Testis (tissue), 3 donors: ENCODE data around the gene HSP90B1. TPM values are rescaled to one million over a fixed set of nuclear protein-coding genes. Genes with fewer than 3 reads are reported as not detected.

ENCODE experiments used
- DNase-seq: peaks from one replicate; pipeline ENCODE4 v3.0.0-alpha.2; 2019
- H3K27ac ChIP-seq, 2 donors: fragments of 200-600 bp; sonication (generic); one replicate each; pipeline ENCODE4 v1.5.1; 2019
- H3K27me3 ChIP-seq: fragments of 200-600 bp; sonication (generic); one replicate; pipeline ENCODE4 v1.5.1; 2019
- H3K36me3 ChIP-seq: fragments of 200-600 bp; sonication (generic); one replicate; pipeline ENCODE4 v1.5.1; 2017; ENCODE audit warnings: low read depth; ENCODE audit errors: missing control alignments
- H3K4me1 ChIP-seq: fragments of 200-600 bp; sonication (generic); one replicate; pipeline ENCODE4 v1.5.1; 2019
- H3K4me3 ChIP-seq, 2 donors: fragments of 200-600 bp; sonication (generic); one replicate each; pipeline ENCODE4 v1.5.1; 2017 to 2019
- H3K9me3 ChIP-seq: fragments of 200-600 bp; sonication (generic); one replicate; pipeline ENCODE4 v1.5.1; 2017
- CTCF ChIP-seq, 3 experiments: fragments of 450-650 bp in 2 of 3; fragments of 200-600 bp in 1 of 3; sonication (generic) in 1 of 3; IDR thresholded peaks; one replicate each; pipeline ENCODE4 v1.5.1; 2016 to 2019; ENCODE audit warnings: antibody characterized with exemption in 3 of 3, mild to moderate bottlenecking in 2 of 3, moderate library complexity in 1 of 3
- POLR2A ChIP-seq: fragments of 450-650 bp; IDR thresholded peaks from one replicate; pipeline ENCODE4 v1.6.1; 2017; ENCODE audit warnings: antibody characterized with exemption, mild to moderate bottlenecking, moderate library complexity
- WGBS, 2 donors: methylation state at CpG; one replicate each; pipeline ENCODE4 v1.1.5; 2018; 5-methylcytosine and 5-hydroxymethylcytosine counted together
- intact Hi-C: fragments of 100-400 bp; cut with DNase I; formaldehyde crosslinking; loops from one replicate; pipeline ENCODE4 v1.15.1; 2023; ENCODE audit warnings: low total_unique reads
- polyA plus RNA-seq: library from polyadenylated mRNA; stranded (reverse); fragments of 350-450 nt; fragmentation: Illumina TruSeq; extraction: RNeasy Lipid Tissue Mini Kit (QIAGEN cat#74804); gene quantifications from one replicate; pipeline ENCODE4 v1.2.3, GENCODE V29; 2014; ENCODE audit warnings: low read depth, low replicate concordance; ENCODE audit not compliant: insufficient read depth
- total RNA-seq, 2 donors: library from RNA; depleted of rRNA; stranded (reverse); fragments of >200 nt; gene quantifications; one replicate each; pipeline ENCODE4 v1.2.3, GENCODE V29; 2016

HSP90B1 gene
- total and polyA plus RNA-seq, 3 donors from 2014 or later, result 257 to 265 (median 259) TPM

- 29 to 47% methylated on average over 3 to 4 of the region's 4 CpGs for WGBS, 2 donors
- H3K27me3 ChIP-seq, result no peaks in the 10 kb centered on the region
- H3K27ac ChIP-seq, result no peak overlapping the region
- no peaks in the 10 kb centered on the region for H3K4me1 ChIP-seq
- no peak overlapping the region for H3K4me3 ChIP-seq
- intact Hi-C loops, result no loop called here
- DNase-seq, result peak; percentile 56
- TF ChIP-seq CTCF (IDR thresholded peaks at IDR 0.05) (peak; percentile 23 to 52 (median 46)), POLR2A (no peak)
- no peaks in the 10 kb centered on the region for H3K9me3 ChIP-seq
- no peaks in the 10 kb centered on the region for H3K36me3 ChIP-seq
Observed at GRCh38 chr12:103884316-103884715, 45.9 kb upstream of the HSP90B1 start.

GRCh38 chr12:103886195-103886797 lies 43.9 kb upstream of the HSP90B1 start:
- no peak overlapping the region for H3K27ac ChIP-seq
- intact Hi-C loops, result no loop called here
- no peaks in the 10 kb centered on the region for H3K4me1 ChIP-seq
- no peaks in the 10 kb centered on the region for H3K9me3 ChIP-seq
- H3K4me3 ChIP-seq, result no peak overlapping the region
- DNase-seq, result no peak
- WGBS, 2 donors, result 42 to 49% methylated on average over 4 of the region's 4 CpGs
- no peak for TF ChIP-seq CTCF (IDR thresholded peaks at IDR 0.05)
- TF ChIP-seq POLR2A, result no peak
- H3K36me3 ChIP-seq, result no peaks in the 10 kb centered on the region
- no peaks in the 10 kb centered on the region for H3K27me3 ChIP-seq

GRCh38 chr12:103887738-103888137 lies 42.5 kb upstream of the HSP90B1 start:
- WGBS, 2 donors, result 79 to 81% methylated on average over 1 of the region's 1 CpG
- Histone ChIP-seq H3K4me1 (no peaks in the 10 kb centered on the region), H3K4me3 (no peak overlapping the region), H3K27me3 (no peaks in the 10 kb centered on the region), H3K9me3 (no peaks in the 10 kb centered on the region), H3K27ac (no peak overlapping the region), H3K36me3 (no peaks in the 10 kb centered on the region)
- no peak for TF ChIP-seq CTCF (IDR thresholded peaks at IDR 0.05)
- TF ChIP-seq POLR2A, result no peak
- no peak for DNase-seq
- intact Hi-C loops, result no loop called here

- intact Hi-C loops, result no loop called here
- Histone ChIP-seq H3K27ac (no peak overlapping the region), H3K9me3 (no peaks in the 10 kb centered on the region), H3K4me3 (no peak overlapping the region), H3K4me1 (no peaks in the 10 kb centered on the region), H3K27me3 (no peaks in the 10 kb centered on the region), H3K36me3 (no peaks in the 10 kb centered on the region)
- DNase-seq, result no peak
- TF ChIP-seq CTCF (IDR thresholded peaks at IDR 0.05) (no peak), POLR2A (no peak)
- WGBS, 2 donors, result 54 to 55% methylated on average over 3 of the region's 3 CpGs
Observed at GRCh38 chr12:103897316-103897715, 32.9 kb upstream of the HSP90B1 start.

GRCh38 chr12:103901518-103902173 lies 28.6 kb upstream of the HSP90B1 start:
- H3K27ac ChIP-seq, result no peak overlapping the region
- no peak overlapping the region for H3K4me3 ChIP-seq
- H3K4me1 ChIP-seq, result no peaks in the 10 kb centered on the region
- H3K36me3 ChIP-seq, result no peaks in the 10 kb centered on the region
- no peaks in the 10 kb centered on the region for H3K27me3 ChIP-seq
- TF ChIP-seq POLR2A (no peak), CTCF (IDR thresholded peaks at IDR 0.05) (no peak)
- intact Hi-C loops, result no loop called here
- 58 to 70% methylated on average over 7 of the region's 7 CpGs for WGBS, 2 donors
- H3K9me3 ChIP-seq, result no peaks in the 10 kb centered on the region
- no peak for DNase-seq
